GM23338 (cell line): ENCODE results near the gene TMEM269.

Experiments
- CREB1 ChIP-seq: fragments of 250-450 bp; sonication (Bioruptor Pico); IDR thresholded peaks from 2 replicates; pipeline ENCODE4 v1.5.0; 2020; ENCODE audit warnings: low read depth, mild to moderate bottlenecking, moderate library complexity
- EZH2 ChIP-seq: fragments of 200-600 bp; sonication (generic); IDR thresholded peaks from one replicate; pipeline ENCODE4 v1.8.0; 2017; ENCODE audit warnings: antibody characterized with exemption, mild to moderate bottlenecking, low read depth; ENCODE audit not compliant: unreplicated experiment
- EZH2phosphoT487 ChIP-seq: fragments of 200-600 bp; sonication (generic); IDR thresholded peaks from one replicate; pipeline ENCODE4 v1.8.1; 2018; ENCODE audit warnings: antibody characterized with exemption; ENCODE audit not compliant: unreplicated experiment
- JUNB ChIP-seq: IDR thresholded peaks from one replicate; pipeline ENCODE4 v1.6.1; 2016; ENCODE audit warnings: antibody characterized with exemption; ENCODE audit not compliant: unreplicated experiment
- POLR2AphosphoS5 ChIP-seq: IDR thresholded peaks from 2 replicates; pipeline ENCODE4 v1.6.1; 2016; ENCODE audit warnings: antibody characterized with exemption, low read depth
- STAT1 ChIP-seq: IDR thresholded peaks from one replicate; pipeline ENCODE4 v1.6.1; 2016; ENCODE audit warnings: antibody characterized with exemption; ENCODE audit not compliant: unreplicated experiment
- ZNF331 ChIP-seq: fragments of 250-450 bp; sonication (Bioruptor Pico); IDR thresholded peaks from 2 replicates; pipeline ENCODE4 v1.5.0; 2020; ENCODE audit warnings: low read depth, mild to moderate bottlenecking, moderate library complexity
- TF ChIP-seq, protein P1 (sequence below), 2 experiments: fragments of 200-600 bp in 1 of 2; sonication (generic) in 1 of 2; conservative IDR thresholded peaks; 2 replicates each; pipeline versions ENCODE4 v1.5.1 to v1.6.1; 2016 to 2017; ENCODE audit warnings: antibody characterized with exemption in 2 of 2, low read depth in 2 of 2, mild to moderate bottlenecking in 2 of 2, moderate library complexity in 1 of 2
- TF ChIP-seq, protein P2 (sequence below): IDR thresholded peaks from one replicate; pipeline ENCODE4 v1.6.1; 2018; ENCODE audit warnings: antibody characterized with exemption; ENCODE audit not compliant: unreplicated experiment
- TF ChIP-seq, protein P3 (sequence below): IDR thresholded peaks from 2 replicates; pipeline ENCODE4 v1.6.1; 2016; ENCODE audit warnings: antibody characterized with exemption

GRCh38 chr1:42746436-42747105, 38.2 kb upstream of the TMEM269 start:
- TF ChIP-seq, protein P1, sequence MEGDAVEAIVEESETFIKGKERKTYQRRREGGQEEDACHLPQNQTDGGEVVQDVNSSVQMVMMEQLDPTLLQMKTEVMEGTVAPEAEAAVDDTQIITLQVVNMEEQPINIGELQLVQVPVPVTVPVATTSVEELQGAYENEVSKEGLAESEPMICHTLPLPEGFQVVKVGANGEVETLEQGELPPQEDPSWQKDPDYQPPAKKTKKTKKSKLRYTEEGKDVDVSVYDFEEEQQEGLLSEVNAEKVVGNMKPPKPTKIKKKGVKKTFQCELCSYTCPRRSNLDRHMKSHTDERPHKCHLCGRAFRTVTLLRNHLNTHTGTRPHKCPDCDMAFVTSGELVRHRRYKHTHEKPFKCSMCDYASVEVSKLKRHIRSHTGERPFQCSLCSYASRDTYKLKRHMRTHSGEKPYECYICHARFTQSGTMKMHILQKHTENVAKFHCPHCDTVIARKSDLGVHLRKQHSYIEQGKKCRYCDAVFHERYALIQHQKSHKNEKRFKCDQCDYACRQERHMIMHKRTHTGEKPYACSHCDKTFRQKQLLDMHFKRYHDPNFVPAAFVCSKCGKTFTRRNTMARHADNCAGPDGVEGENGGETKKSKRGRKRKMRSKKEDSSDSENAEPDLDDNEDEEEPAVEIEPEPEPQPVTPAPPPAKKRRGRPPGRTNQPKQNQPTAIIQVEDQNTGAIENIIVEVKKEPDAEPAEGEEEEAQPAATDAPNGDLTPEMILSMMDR (conservative IDR thresholded peaks at IDR 0.05; ENCODE audit: low read depth in 2 of 2), result no peak
- no peak for TF ChIP-seq POLR2AphosphoS5
- TF ChIP-seq EZH2phosphoT487, result no peak
- TF ChIP-seq EZH2, result no peak
- TF ChIP-seq CREB1, result no peak
- TF ChIP-seq JUNB, result no peak
- TF ChIP-seq STAT1, result no peak
- TF ChIP-seq, protein P2, sequence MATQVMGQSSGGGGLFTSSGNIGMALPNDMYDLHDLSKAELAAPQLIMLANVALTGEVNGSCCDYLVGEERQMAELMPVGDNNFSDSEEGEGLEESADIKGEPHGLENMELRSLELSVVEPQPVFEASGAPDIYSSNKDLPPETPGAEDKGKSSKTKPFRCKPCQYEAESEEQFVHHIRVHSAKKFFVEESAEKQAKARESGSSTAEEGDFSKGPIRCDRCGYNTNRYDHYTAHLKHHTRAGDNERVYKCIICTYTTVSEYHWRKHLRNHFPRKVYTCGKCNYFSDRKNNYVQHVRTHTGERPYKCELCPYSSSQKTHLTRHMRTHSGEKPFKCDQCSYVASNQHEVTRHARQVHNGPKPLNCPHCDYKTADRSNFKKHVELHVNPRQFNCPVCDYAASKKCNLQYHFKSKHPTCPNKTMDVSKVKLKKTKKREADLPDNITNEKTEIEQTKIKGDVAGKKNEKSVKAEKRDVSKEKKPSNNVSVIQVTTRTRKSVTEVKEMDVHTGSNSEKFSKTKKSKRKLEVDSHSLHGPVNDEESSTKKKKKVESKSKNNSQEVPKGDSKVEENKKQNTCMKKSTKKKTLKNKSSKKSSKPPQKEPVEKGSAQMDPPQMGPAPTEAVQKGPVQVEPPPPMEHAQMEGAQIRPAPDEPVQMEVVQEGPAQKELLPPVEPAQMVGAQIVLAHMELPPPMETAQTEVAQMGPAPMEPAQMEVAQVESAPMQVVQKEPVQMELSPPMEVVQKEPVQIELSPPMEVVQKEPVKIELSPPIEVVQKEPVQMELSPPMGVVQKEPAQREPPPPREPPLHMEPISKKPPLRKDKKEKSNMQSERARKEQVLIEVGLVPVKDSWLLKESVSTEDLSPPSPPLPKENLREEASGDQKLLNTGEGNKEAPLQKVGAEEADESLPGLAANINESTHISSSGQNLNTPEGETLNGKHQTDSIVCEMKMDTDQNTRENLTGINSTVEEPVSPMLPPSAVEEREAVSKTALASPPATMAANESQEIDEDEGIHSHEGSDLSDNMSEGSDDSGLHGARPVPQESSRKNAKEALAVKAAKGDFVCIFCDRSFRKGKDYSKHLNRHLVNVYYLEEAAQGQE, result no peak
- TF ChIP-seq ZNF331, result no peak
- TF ChIP-seq, protein P3, sequence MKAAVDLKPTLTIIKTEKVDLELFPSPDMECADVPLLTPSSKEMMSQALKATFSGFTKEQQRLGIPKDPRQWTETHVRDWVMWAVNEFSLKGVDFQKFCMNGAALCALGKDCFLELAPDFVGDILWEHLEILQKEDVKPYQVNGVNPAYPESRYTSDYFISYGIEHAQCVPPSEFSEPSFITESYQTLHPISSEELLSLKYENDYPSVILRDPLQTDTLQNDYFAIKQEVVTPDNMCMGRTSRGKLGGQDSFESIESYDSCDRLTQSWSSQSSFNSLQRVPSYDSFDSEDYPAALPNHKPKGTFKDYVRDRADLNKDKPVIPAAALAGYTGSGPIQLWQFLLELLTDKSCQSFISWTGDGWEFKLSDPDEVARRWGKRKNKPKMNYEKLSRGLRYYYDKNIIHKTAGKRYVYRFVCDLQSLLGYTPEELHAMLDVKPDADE, result no peak
